ENCODE measurements around the gene SRPX.

Gene SRPX

DNA sequence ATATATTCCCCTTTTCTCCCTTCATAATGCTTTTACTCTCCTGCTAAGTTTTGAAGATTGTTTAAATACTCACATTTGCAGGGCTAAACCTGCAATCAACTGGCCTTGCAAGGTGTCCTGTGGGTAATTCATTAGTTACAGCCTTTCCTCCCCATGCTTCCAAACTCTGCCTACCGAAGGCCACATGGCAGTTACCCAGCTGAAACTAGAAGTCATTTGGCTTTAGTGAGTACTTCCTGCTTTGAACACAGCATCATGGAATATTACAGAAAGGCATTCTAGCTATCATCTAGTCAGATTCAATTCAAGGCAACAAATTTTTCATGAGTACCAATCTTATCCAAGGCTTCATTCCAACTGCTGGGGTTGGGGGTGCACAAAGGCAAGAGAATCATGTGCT is 55.6 kb downstream of the SRPX start:
- no peak for TF ChIP-seq ZFX (IDR thresholded peaks at IDR 0.05; ENCODE audit: borderline replicate concordance)
- TF ChIP-seq, protein P1, sequence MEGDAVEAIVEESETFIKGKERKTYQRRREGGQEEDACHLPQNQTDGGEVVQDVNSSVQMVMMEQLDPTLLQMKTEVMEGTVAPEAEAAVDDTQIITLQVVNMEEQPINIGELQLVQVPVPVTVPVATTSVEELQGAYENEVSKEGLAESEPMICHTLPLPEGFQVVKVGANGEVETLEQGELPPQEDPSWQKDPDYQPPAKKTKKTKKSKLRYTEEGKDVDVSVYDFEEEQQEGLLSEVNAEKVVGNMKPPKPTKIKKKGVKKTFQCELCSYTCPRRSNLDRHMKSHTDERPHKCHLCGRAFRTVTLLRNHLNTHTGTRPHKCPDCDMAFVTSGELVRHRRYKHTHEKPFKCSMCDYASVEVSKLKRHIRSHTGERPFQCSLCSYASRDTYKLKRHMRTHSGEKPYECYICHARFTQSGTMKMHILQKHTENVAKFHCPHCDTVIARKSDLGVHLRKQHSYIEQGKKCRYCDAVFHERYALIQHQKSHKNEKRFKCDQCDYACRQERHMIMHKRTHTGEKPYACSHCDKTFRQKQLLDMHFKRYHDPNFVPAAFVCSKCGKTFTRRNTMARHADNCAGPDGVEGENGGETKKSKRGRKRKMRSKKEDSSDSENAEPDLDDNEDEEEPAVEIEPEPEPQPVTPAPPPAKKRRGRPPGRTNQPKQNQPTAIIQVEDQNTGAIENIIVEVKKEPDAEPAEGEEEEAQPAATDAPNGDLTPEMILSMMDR (IDR thresholded peaks at IDR 0.05), result no peak
- no peak overlapping the region for H3K27ac ChIP-seq

DNA sequence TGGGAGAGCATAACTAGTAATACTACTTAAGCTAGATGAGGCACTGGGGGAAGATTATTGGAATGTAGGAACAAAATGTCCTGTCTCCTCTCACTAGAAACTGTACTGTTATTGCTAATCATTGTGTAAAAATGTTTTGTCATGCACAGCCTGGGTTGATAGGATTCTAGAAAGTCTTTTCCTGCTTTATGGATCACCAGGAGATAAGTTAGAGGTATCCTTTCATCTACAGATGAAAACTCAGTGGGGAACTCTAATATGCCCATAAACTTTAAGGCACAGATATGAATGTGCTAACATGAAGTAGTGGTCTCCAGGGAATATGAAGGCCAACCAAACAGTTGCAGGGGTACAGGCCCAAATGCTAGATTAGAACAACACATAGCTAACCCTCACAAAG is 57.5 kb downstream of the SRPX start:
- H3K27ac ChIP-seq, result no peak overlapping the region
- no peak for TF ChIP-seq ZFX (IDR thresholded peaks at IDR 0.05; ENCODE audit: borderline replicate concordance)
- TF ChIP-seq, protein P1 (IDR thresholded peaks at IDR 0.05), result no peak

DNA sequence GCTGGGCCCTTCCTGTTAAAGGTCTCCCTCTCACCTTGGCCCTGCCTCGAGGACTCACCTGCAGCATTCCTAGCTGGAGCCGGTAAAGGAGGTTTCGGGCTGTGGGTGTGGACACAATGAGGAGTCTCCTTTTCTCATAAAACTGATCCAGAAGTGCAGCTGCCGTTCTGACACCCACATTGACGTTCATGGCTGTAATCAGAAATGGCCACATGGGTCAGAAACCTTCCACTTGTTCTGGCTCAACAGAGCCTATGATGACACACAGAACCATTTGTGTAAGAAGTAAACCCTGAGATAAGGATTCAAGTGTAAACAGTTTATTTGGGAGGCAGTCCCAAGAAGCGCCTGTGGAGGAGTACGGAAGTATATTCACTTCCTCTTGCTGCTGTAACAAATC is 63.8 kb downstream of the SRPX start:
- no peak overlapping the region for H3K27ac ChIP-seq
- TF ChIP-seq ZFX (IDR thresholded peaks at IDR 0.05; ENCODE audit: borderline replicate concordance), result no peak
- TF ChIP-seq, protein P1 (IDR thresholded peaks at IDR 0.05), result no peak

DNA sequence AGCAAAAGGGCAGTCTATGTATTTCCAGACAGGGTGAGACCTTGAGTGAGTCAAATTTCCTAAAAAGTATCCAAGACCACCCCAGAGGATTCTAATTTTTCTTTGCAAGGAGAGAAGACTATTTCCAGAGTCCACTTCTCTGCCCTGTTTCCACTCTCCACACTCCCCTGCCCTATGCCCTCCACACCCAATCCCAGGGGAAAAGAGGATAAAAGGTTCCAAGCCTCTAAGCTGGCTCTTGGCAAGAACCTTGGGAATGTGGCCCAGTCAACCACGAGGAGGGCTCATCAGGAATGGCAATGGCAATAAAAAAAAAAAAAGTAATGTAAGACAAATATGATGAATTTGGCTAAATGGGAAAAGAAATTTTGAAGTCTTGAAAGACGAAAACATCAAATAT is 65.9 kb downstream of the SRPX start:
- TF ChIP-seq, protein P1 (IDR thresholded peaks at IDR 0.05), result no peak
- TF ChIP-seq ZFX (IDR thresholded peaks at IDR 0.05; ENCODE audit: borderline replicate concordance), result no peak
- no peak overlapping the region for H3K27ac ChIP-seq

DNA sequence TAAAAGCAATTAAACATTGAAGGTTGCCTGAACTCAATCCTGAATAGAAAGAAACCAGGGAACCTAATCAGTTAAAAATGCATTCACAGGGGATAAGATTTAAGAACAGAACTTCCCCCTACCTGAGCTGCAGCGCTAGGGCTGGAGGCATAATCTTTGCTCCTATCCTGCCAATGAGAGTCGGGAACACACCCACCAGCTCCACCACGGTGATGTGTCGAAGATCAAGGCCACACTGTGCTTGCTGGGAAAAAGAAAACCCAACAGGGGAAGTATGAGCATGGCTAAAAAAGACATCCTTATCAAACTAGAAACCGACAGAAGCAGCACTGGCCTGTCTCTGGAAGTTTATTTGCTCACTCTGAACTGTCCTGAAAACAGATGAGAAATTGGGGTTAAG is 66.3 kb downstream of the SRPX start:
- TF ChIP-seq, protein P1 (IDR thresholded peaks at IDR 0.05), result no peak
- no peak for TF ChIP-seq ZFX (IDR thresholded peaks at IDR 0.05; ENCODE audit: borderline replicate concordance)
- no peak overlapping the region for H3K27ac ChIP-seq

DNA sequence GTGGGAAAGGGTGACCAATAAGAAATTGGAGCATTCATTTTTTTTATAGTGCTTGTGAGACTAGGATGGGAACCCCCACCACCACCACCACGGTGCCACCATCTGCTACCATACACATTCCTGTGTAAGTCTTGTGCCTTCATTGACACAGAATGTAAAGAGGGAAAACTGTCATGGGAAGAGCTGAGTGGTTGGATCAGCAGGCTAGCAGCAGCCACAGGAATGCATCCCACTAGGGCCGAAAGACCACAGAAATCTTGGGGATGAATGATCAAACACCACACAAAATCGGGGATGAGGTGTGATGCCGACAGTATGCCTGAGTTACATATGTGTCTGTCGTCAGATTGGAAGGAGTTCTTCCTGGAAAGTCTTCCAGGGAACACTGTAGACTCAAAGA is 69.2 kb downstream of the SRPX start:
- no peak overlapping the region for H3K27ac ChIP-seq

DNA sequence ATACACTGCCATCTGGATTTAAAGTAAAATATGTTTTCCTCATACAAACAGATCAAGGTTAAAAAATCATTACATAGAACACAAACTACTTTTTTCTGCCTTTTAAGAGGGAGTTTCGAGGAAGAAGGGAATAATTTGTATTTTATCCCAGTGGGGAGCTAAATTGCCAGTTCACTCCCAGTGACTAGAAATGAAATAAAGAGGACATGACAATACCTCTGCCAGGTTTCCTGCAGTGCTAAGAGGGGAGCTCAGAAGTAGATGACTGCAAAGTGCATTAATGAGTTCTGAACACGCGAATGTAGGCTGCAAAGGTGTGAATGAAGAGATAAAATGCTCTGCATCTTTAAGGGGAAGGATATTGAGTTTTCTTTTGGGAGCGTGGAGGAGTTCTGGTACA is 69.7 kb downstream of the SRPX start:
- H3K27ac ChIP-seq, result no peak overlapping the region
- TF ChIP-seq, protein P1 (IDR thresholded peaks at IDR 0.05), result no peak
- TF ChIP-seq ZFX (IDR thresholded peaks at IDR 0.05; ENCODE audit: borderline replicate concordance), result no peak

More for the DNA sequence above, 69.2 kb downstream of the SRPX start:
- TF ChIP-seq, protein P1 (IDR thresholded peaks at IDR 0.05), result no peak
